Measurements from ENCODE around the gene CHST6.

- TF ChIP-seq, protein P1, sequence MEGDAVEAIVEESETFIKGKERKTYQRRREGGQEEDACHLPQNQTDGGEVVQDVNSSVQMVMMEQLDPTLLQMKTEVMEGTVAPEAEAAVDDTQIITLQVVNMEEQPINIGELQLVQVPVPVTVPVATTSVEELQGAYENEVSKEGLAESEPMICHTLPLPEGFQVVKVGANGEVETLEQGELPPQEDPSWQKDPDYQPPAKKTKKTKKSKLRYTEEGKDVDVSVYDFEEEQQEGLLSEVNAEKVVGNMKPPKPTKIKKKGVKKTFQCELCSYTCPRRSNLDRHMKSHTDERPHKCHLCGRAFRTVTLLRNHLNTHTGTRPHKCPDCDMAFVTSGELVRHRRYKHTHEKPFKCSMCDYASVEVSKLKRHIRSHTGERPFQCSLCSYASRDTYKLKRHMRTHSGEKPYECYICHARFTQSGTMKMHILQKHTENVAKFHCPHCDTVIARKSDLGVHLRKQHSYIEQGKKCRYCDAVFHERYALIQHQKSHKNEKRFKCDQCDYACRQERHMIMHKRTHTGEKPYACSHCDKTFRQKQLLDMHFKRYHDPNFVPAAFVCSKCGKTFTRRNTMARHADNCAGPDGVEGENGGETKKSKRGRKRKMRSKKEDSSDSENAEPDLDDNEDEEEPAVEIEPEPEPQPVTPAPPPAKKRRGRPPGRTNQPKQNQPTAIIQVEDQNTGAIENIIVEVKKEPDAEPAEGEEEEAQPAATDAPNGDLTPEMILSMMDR (optimal IDR thresholded peaks at IDR 0.05 in 1 of 3, IDR thresholded peaks at IDR 0.05 in 1 of 3, conservative IDR thresholded peaks at IDR 0.05 in 1 of 3; ENCODE audit: extremely low read depth in 1 of 3, insufficient read depth in 2 of 3, low read length in 3 of 3) = no peak
- TF ChIP-seq EZH2 (IDR thresholded peaks at IDR 0.05; ENCODE audit: low read length) = no peak
Measured at GRCh38 chr16:75461575-75461974, 33.7 kb downstream of the CHST6 start.

Data from keratinocyte (primary cell).